Transverse colon (tissue), 4 donors: ENCODE measurements around the gene LLPH.

Source experiments
- POLR2A ChIP-seq: fragments of 450-650 bp; IDR thresholded peaks from one replicate; pipeline ENCODE4 v1.6.1; 2016; ENCODE audit warnings: antibody characterized with exemption, mild to moderate bottlenecking, moderate library complexity
- POLR2AphosphoS5 ChIP-seq, 3 donors: sonication (generic); formaldehyde crosslinking; IDR thresholded peaks; one replicate each; pipeline ENCODE4 v1.6.1; 2016; ENCODE audit warnings: antibody characterized with exemption in 3 of 3
- TF ChIP-seq, protein P1 (sequence below), 5 experiments: fragments of 200-600 bp in 3 of 5; fragments of 450-650 bp in 2 of 5; sonication (generic) in 3 of 5; IDR thresholded peaks; 1 replicate in 2 of 5; 2 replicates in 3 of 5; pipeline ENCODE4 v1.5.1; 2016 to 2017; ENCODE audit warnings: antibody characterized with exemption in 5 of 5, inconsistent platforms in 3 of 5, mild to moderate bottlenecking in 2 of 5, moderate library complexity in 1 of 5

DNA sequence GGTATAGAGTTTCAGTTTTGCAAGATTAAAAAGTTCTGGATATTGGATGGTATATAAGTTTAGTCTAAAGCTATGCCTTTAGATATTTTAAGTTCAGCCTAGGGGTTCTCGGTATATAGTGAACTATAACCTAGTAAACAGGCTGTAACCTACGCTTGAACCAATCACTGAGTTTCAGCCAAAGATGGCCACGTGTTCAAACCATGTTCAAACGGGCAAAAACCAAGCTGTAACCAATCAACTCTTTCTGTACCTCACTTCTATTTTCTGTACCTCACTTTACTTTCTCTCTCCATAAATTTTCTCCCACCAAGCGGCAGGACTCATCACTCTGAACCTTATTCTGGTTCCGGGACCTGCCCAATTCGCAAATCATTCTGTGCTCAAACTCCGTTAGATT, 37.9 kb upstream of the LLPH start:
- TF ChIP-seq, protein P1, sequence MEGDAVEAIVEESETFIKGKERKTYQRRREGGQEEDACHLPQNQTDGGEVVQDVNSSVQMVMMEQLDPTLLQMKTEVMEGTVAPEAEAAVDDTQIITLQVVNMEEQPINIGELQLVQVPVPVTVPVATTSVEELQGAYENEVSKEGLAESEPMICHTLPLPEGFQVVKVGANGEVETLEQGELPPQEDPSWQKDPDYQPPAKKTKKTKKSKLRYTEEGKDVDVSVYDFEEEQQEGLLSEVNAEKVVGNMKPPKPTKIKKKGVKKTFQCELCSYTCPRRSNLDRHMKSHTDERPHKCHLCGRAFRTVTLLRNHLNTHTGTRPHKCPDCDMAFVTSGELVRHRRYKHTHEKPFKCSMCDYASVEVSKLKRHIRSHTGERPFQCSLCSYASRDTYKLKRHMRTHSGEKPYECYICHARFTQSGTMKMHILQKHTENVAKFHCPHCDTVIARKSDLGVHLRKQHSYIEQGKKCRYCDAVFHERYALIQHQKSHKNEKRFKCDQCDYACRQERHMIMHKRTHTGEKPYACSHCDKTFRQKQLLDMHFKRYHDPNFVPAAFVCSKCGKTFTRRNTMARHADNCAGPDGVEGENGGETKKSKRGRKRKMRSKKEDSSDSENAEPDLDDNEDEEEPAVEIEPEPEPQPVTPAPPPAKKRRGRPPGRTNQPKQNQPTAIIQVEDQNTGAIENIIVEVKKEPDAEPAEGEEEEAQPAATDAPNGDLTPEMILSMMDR (IDR thresholded peaks at IDR 0.05) = no peak
- TF ChIP-seq POLR2A (no peak), POLR2AphosphoS5 (IDR thresholded peaks at IDR 0.05) (no peak)
